ENCODE measurements around the gene PDE5A. TPM values are rescaled to one million over a fixed set of nuclear protein-coding genes. Genes with fewer than 3 reads are reported as not detected.

The PDE5A gene
- total RNA-seq, 3 donors from 2014 or later, result 35.4 to 131 (median 58.4) TPM

DNA sequence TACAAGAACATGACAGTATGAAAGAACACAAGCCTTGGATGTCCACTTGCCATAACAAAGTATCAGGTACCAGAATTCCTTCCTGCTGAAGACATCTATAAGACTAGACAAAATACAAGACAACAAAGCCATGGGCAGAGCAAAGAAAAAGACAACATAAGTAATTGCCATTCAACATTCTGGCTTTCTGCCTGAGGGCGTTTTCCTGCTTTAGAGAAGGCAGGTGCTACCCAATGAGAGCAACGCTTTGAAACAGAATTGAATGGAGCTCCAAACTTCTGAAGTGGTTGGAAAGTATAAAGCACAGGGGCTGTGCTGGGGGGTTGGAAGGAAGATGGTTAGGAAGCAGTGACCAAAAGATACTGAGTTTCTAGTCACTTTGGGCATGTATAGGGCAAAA lies 30.1 kb downstream of the PDE5A start:
- Histone ChIP-seq H3K4me3 (no peak overlapping the region), H3K9me3 (no peaks in the 10 kb centered on the region), H3K36me3 (ENCODE audit: low read depth) (no peaks in the 10 kb centered on the region), H3K4me1 (ENCODE audit: low read depth) (no peaks in the 10 kb centered on the region)
- DNase-seq (peak in 1 of 3 donors; percentile 9), ATAC-seq (no peak)
- TF ChIP-seq, protein P1, sequence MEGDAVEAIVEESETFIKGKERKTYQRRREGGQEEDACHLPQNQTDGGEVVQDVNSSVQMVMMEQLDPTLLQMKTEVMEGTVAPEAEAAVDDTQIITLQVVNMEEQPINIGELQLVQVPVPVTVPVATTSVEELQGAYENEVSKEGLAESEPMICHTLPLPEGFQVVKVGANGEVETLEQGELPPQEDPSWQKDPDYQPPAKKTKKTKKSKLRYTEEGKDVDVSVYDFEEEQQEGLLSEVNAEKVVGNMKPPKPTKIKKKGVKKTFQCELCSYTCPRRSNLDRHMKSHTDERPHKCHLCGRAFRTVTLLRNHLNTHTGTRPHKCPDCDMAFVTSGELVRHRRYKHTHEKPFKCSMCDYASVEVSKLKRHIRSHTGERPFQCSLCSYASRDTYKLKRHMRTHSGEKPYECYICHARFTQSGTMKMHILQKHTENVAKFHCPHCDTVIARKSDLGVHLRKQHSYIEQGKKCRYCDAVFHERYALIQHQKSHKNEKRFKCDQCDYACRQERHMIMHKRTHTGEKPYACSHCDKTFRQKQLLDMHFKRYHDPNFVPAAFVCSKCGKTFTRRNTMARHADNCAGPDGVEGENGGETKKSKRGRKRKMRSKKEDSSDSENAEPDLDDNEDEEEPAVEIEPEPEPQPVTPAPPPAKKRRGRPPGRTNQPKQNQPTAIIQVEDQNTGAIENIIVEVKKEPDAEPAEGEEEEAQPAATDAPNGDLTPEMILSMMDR (IDR thresholded peaks at IDR 0.05), result no peak
- intact Hi-C loops (cut with DNase I, micrococcal nuclease), result no loop called here

DNA sequence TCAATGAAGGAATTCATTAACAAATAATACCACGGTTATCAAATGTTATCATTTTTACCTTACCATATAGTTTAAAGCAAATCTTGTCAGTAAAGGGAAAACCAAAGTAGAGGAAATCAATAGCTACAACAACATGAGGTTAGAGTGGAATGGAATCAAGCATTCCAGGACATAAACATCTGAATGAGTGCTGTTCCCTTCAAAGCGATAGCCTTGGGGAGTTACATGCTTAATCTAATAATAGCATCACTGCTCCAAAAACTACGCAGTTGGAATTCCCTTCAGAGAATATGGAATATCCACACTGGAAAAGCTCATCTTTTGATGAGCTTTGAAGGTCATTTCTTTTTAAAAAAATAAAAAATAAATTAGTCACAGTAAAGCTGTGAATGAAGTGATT lies 31.2 kb downstream of the PDE5A start:
- DNase-seq, result no peak
- no peaks in the 10 kb centered on the region for H3K9me3 ChIP-seq
- H3K4me3 ChIP-seq, result no peak overlapping the region
- no peak for ATAC-seq
- TF ChIP-seq, protein P1 (IDR thresholded peaks at IDR 0.05), result no peak
- intact Hi-C loops (cut with DNase I, micrococcal nuclease), result no loop called here
- no peaks in the 10 kb centered on the region for H3K36me3 ChIP-seq (ENCODE audit: low read depth)
- H3K4me1 ChIP-seq (ENCODE audit: low read depth), result no peaks in the 10 kb centered on the region

DNA sequence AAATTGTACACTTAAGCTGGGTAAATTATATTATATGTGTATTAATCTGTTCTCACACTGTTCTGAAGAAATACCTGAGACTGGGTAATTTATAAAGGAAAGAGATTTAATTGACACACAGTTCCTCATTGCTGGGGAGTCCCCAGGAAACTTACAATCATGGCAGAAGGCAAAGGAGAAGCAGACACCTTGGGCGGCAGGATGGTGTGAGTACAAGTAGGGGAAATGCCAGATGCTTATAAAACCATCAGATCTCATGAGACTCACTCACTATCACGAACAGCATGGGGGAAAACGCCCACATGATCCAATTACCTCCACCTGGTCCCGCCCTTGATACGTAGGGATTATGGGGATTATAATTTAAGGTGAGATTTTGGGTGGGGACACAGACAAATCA lies 34.9 kb downstream of the PDE5A start:
- no peaks in the 10 kb centered on the region for H3K36me3 ChIP-seq (ENCODE audit: low read depth)
- no peak overlapping the region for H3K4me3 ChIP-seq
- H3K4me1 ChIP-seq (ENCODE audit: low read depth), result no peaks in the 10 kb centered on the region
- DNase-seq (peak in 1 of 3 donors; percentile 12), ATAC-seq (peak; percentile 56)
- intact Hi-C loops (cut with DNase I, micrococcal nuclease), result no loop called here
- TF ChIP-seq, protein P1 (IDR thresholded peaks at IDR 0.05), result no peak
- H3K9me3 ChIP-seq, result no peaks in the 10 kb centered on the region

DNA sequence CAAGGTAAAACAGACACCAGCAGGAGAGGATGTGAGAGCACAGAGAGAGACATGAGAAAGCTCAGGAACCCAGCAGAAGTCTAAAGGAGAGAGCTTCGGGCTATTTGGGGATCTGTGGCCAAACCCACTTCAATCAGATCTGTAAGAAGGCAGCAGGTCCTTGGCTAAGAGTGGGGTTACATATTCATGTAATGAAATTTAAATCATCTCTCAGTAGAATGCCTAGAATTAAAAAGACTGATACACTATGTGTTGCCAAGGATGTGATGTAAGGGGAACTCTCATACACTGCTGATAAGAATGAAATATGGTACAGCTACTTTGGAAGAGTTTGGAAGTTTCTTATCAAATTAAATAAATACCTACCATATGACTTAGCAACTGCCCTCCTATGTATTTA lies 35.8 kb downstream of the PDE5A start:
- DNase-seq (no peak), ATAC-seq (peak; percentile 10)
- TF ChIP-seq, protein P1 (IDR thresholded peaks at IDR 0.05), result no peak
- intact Hi-C loops (cut with DNase I, micrococcal nuclease), result no loop called here
- Histone ChIP-seq H3K36me3 (ENCODE audit: low read depth) (no peaks in the 10 kb centered on the region), H3K4me3 (no peak overlapping the region), H3K9me3 (no peaks in the 10 kb centered on the region), H3K4me1 (ENCODE audit: low read depth) (no peaks in the 10 kb centered on the region)

DNA sequence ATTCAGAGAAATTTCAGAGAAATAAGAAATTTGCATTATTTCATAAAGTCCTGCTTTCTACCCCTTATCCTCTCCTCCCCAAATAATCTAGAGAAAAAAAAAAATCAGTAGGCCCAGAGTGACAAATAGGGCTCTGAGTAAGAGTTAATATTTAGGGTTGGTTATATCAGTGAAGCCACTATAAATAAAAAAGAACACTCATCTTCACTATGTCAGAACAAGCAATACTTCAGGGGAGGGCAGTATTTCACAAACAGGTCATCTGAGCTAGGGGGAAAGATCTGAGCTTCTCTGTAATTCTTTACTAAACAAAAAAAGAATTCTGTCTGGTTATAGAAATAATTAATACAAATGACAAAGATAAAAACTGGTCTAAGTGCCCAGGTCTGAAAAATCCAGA lies 39.4 kb downstream of the PDE5A start:
- TF ChIP-seq, protein P1 (IDR thresholded peaks at IDR 0.05), result no peak
- DNase-seq (no peak), ATAC-seq (no peak)
- intact Hi-C loops (cut with DNase I, micrococcal nuclease), result no loop called here
- no peaks in the 10 kb centered on the region for H3K36me3 ChIP-seq (ENCODE audit: low read depth)
- no peaks in the 10 kb centered on the region for H3K9me3 ChIP-seq
- no peaks in the 10 kb centered on the region for H3K4me1 ChIP-seq (ENCODE audit: low read depth)
- H3K4me3 ChIP-seq, result no peak overlapping the region

DNA sequence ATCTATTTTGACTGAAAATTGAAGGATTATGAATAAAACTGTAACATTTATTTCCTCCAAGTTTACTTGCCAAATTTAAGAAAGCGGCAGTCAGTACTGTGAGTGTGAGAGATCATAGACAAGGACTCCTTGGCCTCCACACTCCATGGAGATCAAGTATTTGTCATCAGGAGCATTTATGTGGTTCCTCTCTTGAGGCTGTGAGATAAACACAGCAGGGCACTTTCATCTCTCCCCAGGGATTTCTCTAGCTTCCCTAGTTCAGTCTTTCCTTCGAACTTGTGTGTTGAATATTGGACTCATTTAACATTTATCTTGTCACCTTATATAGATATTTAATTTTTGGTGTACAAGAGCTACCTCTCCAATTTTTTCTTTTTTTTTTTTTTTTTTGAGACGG lies 40.8 kb downstream of the PDE5A start:
- TF ChIP-seq, protein P1 (IDR thresholded peaks at IDR 0.05), result no peak
- DNase-seq (no peak), ATAC-seq (no peak)
- intact Hi-C loops (cut with DNase I, micrococcal nuclease), result no loop called here
- Histone ChIP-seq H3K4me3 (no peak overlapping the region), H3K9me3 (no peaks in the 10 kb centered on the region), H3K36me3 (ENCODE audit: low read depth) (no peaks in the 10 kb centered on the region), H3K4me1 (ENCODE audit: low read depth) (no peaks in the 10 kb centered on the region)
